Upper lobe of left lung (tissue), 6 donors: Measurements from ENCODE around the gene CNTFR. TPM values are rescaled to one million over a fixed set of nuclear protein-coding genes. Genes with fewer than 3 reads are reported as not detected.
A peak's percentile ranks its signal among the peaks of the same experiment; 100 is the strongest.

Experiments
- ATAC-seq, 2 donors: fragments of 200-7000 bp; cut with Tn5 transposase; one replicate each; pipeline ENCODE4 v1.9.1; 2022; ENCODE audit warnings: mild to moderate bottlenecking in 2 of 2, moderate library complexity in 2 of 2; ENCODE audit not compliant: low FRiP score in 2 of 2
- DNase-seq, 2 donors: peaks; one replicate each; pipeline ENCODE4 v3.0.0-alpha.2; 2019 to 2020
- H3K27ac ChIP-seq, 4 donors: fragments of 200-600 bp; sonication (generic); one replicate each; pipeline ENCODE4 v1.5.1; 2016 to 2019
- H3K27me3 ChIP-seq, 4 donors: fragments of 200-600 bp; sonication (generic); one replicate each; pipeline ENCODE4 v1.5.1; 2017 to 2019
- H3K36me3 ChIP-seq, 4 donors: fragments of 200-600 bp; sonication (generic); one replicate each; pipeline ENCODE4 v1.5.1; 2016 to 2019
- H3K4me1 ChIP-seq, 4 donors: fragments of 200-600 bp; sonication (generic); one replicate each; pipeline ENCODE4 v1.5.1; 2018 to 2019
- H3K4me3 ChIP-seq, 4 donors: fragments of 200-600 bp; sonication (generic); one replicate each; pipeline ENCODE4 v1.5.1; 2017 to 2019; ENCODE audit warnings: mild to moderate bottlenecking in 2 of 4, moderate library complexity in 1 of 4
- H3K9me3 ChIP-seq, 4 donors: fragments of 200-600 bp; sonication (generic); one replicate each; pipeline ENCODE4 v1.5.1; 2018 to 2019
- EP300 ChIP-seq, 4 donors: sonication (generic); formaldehyde crosslinking; IDR thresholded peaks; one replicate each; pipeline ENCODE4 v1.5.1; 2017; ENCODE audit warnings: antibody characterized with exemption in 4 of 4, control low read depth in 2 of 4
- POLR2A ChIP-seq, 4 donors: fragments of 450-650 bp; IDR thresholded peaks; one replicate each; pipeline ENCODE4 v1.5.1; 2016 to 2017; ENCODE audit warnings: antibody characterized with exemption in 4 of 4, mild to moderate bottlenecking in 2 of 4
- POLR2AphosphoS5 ChIP-seq, 2 donors: sonication (generic); formaldehyde crosslinking; IDR thresholded peaks; one replicate each; pipeline ENCODE4 v1.5.1; 2017; ENCODE audit warnings: antibody characterized with exemption in 2 of 2
- WGBS, 2 donors: methylation state at CpG; one replicate each; pipeline ENCODE4 v1.1.5; 2017 to 2018; 5-methylcytosine and 5-hydroxymethylcytosine counted together
- total RNA-seq, 6 donors: library from RNA; depleted of rRNA in 4 of 6; stranded (reverse); fragments of >200 nt in 4 of 6; gene quantifications; one replicate each; pipeline versions ENCODE4 v1.1.0 to v1.2.1, GENCODE V29; 2016 to 2021
- TF ChIP-seq, protein P1 (sequence below), 6 experiments: fragments of 450-650 bp in 4 of 6; fragments of 200-600 bp in 2 of 6; sonication (generic) in 2 of 6; IDR thresholded peaks; one replicate each; pipeline ENCODE4 v1.5.1; 2016 to 2019; ENCODE audit warnings: antibody characterized with exemption in 6 of 6
- donor health status: DM: no; HTN: no; CAD: no; lungs with moderate emphysema.
- donor health status: DM: no; HTN: yes; CAD: no; lungs with severe emphysema.

CNTFR gene
- total RNA-seq, 6 donors from 2014 or later, result 0.30 to 3.3 (median 0.69) TPM; not detected in 1

DNA sequence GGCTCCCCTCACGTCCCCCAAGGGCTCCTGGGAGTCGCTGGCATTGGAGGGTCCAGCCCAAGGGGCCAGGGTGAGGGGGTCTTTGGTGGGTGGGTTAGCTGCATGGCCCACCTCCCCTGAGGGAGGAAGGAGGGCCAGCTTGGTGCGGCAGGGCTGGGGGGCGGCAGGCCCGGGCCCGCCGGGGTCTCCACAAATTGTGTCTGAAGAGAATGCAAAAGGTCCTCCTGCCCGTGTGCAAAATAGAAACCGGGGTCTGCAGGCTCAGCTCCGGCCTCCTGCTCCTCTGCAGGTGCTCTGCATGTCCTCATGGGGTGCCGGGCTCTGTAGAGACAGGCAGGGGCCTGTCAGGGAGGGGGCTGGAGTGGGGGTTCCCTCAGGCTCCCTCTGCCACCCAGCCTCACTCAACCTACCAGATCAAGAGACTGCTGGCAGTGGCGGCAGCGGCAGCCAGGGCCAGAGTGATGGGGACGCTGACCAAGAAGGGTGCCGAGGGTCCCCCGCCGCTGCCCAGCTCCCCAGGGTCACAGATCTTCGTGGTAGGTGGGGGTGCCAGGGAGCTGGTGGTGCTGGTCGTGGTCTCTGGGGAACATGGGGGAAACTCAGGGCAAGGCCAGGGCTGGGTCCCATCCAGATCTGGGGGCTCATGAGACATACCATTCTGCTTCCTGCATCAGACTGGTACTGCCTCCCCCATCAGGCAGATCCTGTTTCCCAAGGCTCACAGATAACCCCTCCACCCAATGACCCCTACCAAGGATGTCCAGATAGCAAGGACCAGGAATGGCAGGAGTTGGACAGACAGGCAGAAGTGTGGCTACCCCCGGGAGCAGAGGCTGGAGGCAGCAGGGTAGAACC lies 37.5 kb downstream of the CNTFR start:
- H3K9me3 ChIP-seq, result no peaks in the 10 kb centered on the region
- no peak overlapping the region for H3K4me3 ChIP-seq
- no peaks in the 10 kb centered on the region for H3K27me3 ChIP-seq
- WGBS, 2 donors, result 76 to 86% methylated on average over 3 to 20 of the region's 20 CpGs
- no peaks in the 10 kb centered on the region for H3K4me1 ChIP-seq
- H3K27ac ChIP-seq, result no peak overlapping the region
- H3K36me3 ChIP-seq, result no peaks in the 10 kb centered on the region
- no peak for ATAC-seq
- DNase-seq, result peak; percentile 14 to 74
- TF ChIP-seq, protein P1, sequence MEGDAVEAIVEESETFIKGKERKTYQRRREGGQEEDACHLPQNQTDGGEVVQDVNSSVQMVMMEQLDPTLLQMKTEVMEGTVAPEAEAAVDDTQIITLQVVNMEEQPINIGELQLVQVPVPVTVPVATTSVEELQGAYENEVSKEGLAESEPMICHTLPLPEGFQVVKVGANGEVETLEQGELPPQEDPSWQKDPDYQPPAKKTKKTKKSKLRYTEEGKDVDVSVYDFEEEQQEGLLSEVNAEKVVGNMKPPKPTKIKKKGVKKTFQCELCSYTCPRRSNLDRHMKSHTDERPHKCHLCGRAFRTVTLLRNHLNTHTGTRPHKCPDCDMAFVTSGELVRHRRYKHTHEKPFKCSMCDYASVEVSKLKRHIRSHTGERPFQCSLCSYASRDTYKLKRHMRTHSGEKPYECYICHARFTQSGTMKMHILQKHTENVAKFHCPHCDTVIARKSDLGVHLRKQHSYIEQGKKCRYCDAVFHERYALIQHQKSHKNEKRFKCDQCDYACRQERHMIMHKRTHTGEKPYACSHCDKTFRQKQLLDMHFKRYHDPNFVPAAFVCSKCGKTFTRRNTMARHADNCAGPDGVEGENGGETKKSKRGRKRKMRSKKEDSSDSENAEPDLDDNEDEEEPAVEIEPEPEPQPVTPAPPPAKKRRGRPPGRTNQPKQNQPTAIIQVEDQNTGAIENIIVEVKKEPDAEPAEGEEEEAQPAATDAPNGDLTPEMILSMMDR (IDR thresholded peaks at IDR 0.05), result no peak
- TF ChIP-seq POLR2A (IDR thresholded peaks at IDR 0.05) (no peak), EP300 (IDR thresholded peaks at IDR 0.05) (no peak), POLR2AphosphoS5 (IDR thresholded peaks at IDR 0.05) (no peak)

DNA sequence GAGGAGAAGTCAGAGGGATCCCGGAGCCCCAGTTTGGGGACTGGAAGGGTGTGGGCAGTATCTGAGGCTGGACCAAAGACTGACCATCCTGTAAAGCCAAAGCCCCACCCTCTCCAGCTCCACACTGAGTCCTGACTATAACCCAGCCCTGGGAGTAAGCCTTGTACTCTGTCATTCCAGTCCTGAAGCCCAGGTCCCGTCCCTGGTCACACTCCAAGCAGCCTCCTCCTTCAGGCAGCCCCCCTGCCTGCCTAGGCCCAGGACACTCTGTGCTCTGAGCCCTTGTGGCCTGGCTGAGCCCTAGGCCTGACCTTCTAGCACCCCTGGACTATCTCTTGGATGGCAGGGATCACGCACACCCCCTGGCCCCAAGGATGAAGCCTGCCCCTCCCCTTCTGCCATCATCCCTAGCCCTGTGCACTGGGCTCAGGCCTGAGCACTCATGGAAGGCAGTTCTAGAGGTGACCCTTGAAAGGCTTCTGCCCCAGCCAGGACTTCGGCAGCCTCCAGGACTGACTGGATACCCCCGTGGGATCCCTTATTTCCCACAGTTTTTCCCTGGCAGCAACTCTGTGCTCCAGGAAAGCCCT lies 38.7 kb downstream of the CNTFR start:
- WGBS, 2 donors, result 74 to 90% methylated on average over 2 to 4 of the region's 5 CpGs
- Histone ChIP-seq H3K27me3 (no peaks in the 10 kb centered on the region), H3K36me3 (no peaks in the 10 kb centered on the region), H3K9me3 (no peaks in the 10 kb centered on the region), H3K27ac (no peak overlapping the region), H3K4me3 (no peak overlapping the region), H3K4me1 (peaks cover 0 to 6% (median 2%) of the 10 kb centered on the region in 4 donors)
- DNase-seq, result peak in 1 of 2 donors; percentile 12
- TF ChIP-seq POLR2AphosphoS5 (IDR thresholded peaks at IDR 0.05) (no peak), EP300 (IDR thresholded peaks at IDR 0.05) (no peak), POLR2A (IDR thresholded peaks at IDR 0.05) (no peak)
- TF ChIP-seq, protein P1 (IDR thresholded peaks at IDR 0.05), result no peak
- no peak for ATAC-seq

DNA sequence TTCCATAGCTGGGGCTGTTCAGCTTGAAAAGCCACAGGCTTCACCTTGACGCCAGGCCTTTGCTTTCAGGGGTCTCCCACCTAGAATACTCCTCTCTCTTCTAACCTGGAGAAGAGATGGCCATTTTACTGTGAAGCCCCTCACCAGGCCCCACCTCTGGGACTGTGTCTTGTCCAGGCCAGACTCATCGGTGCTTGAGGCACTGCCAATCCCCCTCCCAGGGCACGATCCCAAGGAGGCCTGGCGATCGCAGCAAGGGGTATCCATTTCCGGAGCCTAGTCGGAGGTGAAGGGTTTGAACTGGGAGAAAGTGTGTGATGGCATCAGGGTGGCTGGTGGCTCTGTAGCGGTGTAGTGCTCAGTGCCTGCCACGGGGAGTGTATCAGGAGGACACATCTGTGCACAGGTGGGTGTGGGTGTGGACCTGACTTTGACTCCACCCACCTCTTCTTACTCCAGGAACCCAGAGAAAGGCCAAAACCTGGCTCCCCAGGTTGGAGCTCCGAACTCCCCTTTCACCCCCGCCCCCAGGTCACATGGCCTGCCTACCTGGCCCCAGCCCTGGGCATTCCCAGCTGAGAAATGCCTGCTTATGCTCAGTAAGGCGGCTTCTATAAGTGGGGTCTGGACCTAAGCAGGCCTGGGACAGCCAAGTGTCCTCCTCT lies 39.4 kb downstream of the CNTFR start:
- WGBS, 2 donors, result 83 to 100% methylated on average over 7 to 12 of the region's 12 CpGs
- DNase-seq, result peak in 1 of 2 donors; percentile 2
- TF ChIP-seq, protein P1 (IDR thresholded peaks at IDR 0.05), result no peak
- TF ChIP-seq EP300 (IDR thresholded peaks at IDR 0.05) (no peak), POLR2AphosphoS5 (IDR thresholded peaks at IDR 0.05) (no peak), POLR2A (IDR thresholded peaks at IDR 0.05) (no peak)

DNA sequence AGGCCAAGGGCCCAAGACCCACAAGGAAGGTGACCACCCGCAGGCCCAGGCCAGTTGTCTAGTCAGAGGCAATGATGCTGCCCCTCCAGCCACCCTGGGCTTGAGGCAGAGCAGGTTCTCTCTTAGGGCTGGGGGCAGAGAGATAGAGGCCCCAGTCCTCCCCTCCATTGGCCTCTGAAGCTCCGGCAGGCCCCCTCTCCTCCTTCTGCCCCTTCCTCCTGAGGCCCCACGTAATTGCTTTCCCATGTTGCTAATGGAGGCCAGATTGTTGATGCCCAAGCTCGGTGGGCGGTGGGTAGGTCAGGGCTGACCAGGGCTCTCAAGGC lies 40.2 kb downstream of the CNTFR start:
- Histone ChIP-seq H3K27ac (no peak overlapping the region), H3K36me3 (no peaks in the 10 kb centered on the region), H3K4me1 (peaks cover 0 to 6% (median 2%) of the 10 kb centered on the region in 4 donors), H3K4me3 (no peak overlapping the region), H3K9me3 (no peaks in the 10 kb centered on the region), H3K27me3 (no peaks in the 10 kb centered on the region)
- TF ChIP-seq EP300 (IDR thresholded peaks at IDR 0.05) (no peak), POLR2A (IDR thresholded peaks at IDR 0.05) (no peak)
- ATAC-seq (no peak), DNase-seq (no peak)
- 92% methylated on average over 5 of the region's 5 CpGs; no CpG with 5 or more reads in 1 of the 2 donors for WGBS, 2 donors

More for the DNA sequence above, 39.4 kb downstream of the CNTFR start:
- no peaks in the 10 kb centered on the region for H3K9me3 ChIP-seq
- no peaks in the 10 kb centered on the region for H3K27me3 ChIP-seq
- peaks cover 0 to 6% (median 2%) of the 10 kb centered on the region in 4 donors for H3K4me1 ChIP-seq
- no peak overlapping the region for H3K27ac ChIP-seq
- no peak for ATAC-seq
- H3K4me3 ChIP-seq, result no peak overlapping the region
- H3K36me3 ChIP-seq, result no peaks in the 10 kb centered on the region

DNA sequence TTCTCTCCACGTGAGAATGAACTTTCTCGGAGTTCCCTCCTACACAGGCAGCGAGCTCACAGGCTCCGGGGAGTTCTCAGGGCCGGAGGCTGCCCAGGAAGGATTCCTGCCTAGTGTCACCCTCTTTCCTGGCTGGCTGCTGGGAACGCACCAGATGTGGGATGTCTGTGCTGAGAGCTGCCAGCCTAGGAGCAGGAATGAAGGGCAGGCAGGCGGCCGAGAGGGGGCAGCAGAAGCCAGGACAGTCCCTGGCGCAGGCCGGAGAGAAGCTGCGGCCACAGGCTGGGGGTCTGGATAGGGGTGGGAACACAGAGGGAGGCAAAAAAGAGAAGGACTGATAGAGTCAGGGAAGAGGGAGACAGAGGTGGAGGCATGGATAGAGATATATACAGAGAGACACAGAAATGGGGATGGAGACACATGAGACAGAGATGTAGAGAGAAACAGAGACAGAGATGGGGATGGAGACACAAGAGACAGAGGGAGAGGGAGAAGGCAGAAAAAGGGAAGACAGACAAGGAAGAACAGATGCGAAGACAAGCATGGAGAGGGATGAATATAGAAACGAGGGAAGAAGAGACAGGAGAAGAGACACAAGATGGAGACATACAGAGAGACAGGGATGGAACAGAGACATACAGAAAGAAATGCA lies 41.4 kb downstream of the CNTFR start:
- WGBS, 2 donors, result 12 to 21% methylated on average over 13 of the region's 13 CpGs
- ATAC-seq, result peak; percentile 65 to 88
- Histone ChIP-seq H3K4me1 (peaks cover 0 to 6% (median 2%) of the 10 kb centered on the region in 4 donors), H3K4me3 (no peak overlapping the region), H3K9me3 (no peaks in the 10 kb centered on the region), H3K36me3 (no peaks in the 10 kb centered on the region), H3K27me3 (no peaks in the 10 kb centered on the region), H3K27ac (no peak overlapping the region)
- DNase-seq, result peak; percentile 50 to 88
- no peak for TF ChIP-seq POLR2A (IDR thresholded peaks at IDR 0.05)
- TF ChIP-seq POLR2AphosphoS5 (IDR thresholded peaks at IDR 0.05), result no peak
- TF ChIP-seq EP300 (IDR thresholded peaks at IDR 0.05), result no peak
- TF ChIP-seq, protein P1 (IDR thresholded peaks at IDR 0.05), result peak; percentile 61 to 81 (median 65)
